Sigmoid colon (tissue), 4 donors: ENCODE measurements around the gene MED13L.

ENCODE experiments used
- EP300 ChIP-seq, 4 donors: sonication (generic); formaldehyde crosslinking; IDR thresholded peaks; one replicate each; pipeline ENCODE4 v1.6.1; 2017; ENCODE audit warnings: antibody characterized with exemption in 4 of 4
- POLR2A ChIP-seq, 2 donors: fragments of 450-650 bp; IDR thresholded peaks; one replicate each; pipeline ENCODE4 v1.6.1; 2016; ENCODE audit warnings: antibody characterized with exemption in 2 of 2, mild to moderate bottlenecking in 2 of 2, moderate library complexity in 2 of 2
- POLR2AphosphoS5 ChIP-seq, 4 donors: sonication (generic); formaldehyde crosslinking; IDR thresholded peaks; one replicate each; pipeline ENCODE4 v1.6.1; 2017; ENCODE audit warnings: antibody characterized with exemption in 4 of 4
- TF ChIP-seq, protein P1 (sequence below), 4 experiments: fragments of 450-650 bp in 3 of 4; fragments of 200-600 bp in 1 of 4; IDR thresholded peaks; one replicate each; pipeline ENCODE4 v1.5.1; 2016 to 2019; ENCODE audit warnings: antibody characterized with exemption in 4 of 4, mild to moderate bottlenecking in 3 of 4, moderate library complexity in 2 of 4

DNA sequence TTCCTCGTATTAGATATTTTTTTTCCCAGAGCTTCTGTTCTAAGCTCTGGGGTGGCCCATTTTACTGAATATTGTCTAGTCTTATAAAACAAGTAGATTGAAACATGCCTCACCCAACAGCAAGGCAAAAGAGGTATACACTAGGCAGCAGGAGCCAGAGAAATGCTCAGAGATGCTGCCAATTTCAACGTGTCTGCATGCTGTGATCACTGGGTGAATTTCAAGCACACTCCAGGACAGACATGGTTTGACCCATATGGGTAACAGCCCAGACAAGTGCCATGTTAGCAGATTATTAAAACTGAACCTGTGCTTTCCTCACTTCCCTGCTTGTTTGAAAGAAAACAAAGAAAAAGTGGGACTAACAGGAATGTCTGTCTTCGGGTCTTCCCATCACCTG is 321.3 kb downstream of the MED13L start:
- TF ChIP-seq, protein P1, sequence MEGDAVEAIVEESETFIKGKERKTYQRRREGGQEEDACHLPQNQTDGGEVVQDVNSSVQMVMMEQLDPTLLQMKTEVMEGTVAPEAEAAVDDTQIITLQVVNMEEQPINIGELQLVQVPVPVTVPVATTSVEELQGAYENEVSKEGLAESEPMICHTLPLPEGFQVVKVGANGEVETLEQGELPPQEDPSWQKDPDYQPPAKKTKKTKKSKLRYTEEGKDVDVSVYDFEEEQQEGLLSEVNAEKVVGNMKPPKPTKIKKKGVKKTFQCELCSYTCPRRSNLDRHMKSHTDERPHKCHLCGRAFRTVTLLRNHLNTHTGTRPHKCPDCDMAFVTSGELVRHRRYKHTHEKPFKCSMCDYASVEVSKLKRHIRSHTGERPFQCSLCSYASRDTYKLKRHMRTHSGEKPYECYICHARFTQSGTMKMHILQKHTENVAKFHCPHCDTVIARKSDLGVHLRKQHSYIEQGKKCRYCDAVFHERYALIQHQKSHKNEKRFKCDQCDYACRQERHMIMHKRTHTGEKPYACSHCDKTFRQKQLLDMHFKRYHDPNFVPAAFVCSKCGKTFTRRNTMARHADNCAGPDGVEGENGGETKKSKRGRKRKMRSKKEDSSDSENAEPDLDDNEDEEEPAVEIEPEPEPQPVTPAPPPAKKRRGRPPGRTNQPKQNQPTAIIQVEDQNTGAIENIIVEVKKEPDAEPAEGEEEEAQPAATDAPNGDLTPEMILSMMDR (IDR thresholded peaks at IDR 0.05) = no peak
- TF ChIP-seq POLR2A (IDR thresholded peaks at IDR 0.05) (no peak), EP300 (IDR thresholded peaks at IDR 0.05) (no peak), POLR2AphosphoS5 (IDR thresholded peaks at IDR 0.05) (no peak)
